ENCODE results near the gene LIPK.

DNA sequence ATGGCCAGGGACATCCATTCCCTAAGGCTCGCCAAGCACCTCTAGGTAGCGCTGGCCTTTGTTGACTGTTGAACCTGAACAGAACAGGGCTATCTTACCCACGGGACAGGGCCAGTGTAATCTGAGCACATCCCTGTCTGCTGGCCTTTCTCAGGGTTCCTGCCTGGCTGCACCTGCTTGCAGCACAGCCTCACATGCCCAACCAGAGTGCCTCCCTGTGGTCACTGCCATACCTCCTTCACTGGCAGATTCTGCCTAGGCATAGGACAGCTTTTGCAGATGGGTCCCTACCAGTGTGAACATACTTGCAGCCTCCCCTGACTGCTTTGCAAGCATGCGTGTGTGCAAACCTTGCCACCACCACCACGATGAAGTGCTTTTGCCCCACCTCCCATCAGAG, 38.0 kb downstream of the LIPK start:
- TF ChIP-seq, protein P1, sequence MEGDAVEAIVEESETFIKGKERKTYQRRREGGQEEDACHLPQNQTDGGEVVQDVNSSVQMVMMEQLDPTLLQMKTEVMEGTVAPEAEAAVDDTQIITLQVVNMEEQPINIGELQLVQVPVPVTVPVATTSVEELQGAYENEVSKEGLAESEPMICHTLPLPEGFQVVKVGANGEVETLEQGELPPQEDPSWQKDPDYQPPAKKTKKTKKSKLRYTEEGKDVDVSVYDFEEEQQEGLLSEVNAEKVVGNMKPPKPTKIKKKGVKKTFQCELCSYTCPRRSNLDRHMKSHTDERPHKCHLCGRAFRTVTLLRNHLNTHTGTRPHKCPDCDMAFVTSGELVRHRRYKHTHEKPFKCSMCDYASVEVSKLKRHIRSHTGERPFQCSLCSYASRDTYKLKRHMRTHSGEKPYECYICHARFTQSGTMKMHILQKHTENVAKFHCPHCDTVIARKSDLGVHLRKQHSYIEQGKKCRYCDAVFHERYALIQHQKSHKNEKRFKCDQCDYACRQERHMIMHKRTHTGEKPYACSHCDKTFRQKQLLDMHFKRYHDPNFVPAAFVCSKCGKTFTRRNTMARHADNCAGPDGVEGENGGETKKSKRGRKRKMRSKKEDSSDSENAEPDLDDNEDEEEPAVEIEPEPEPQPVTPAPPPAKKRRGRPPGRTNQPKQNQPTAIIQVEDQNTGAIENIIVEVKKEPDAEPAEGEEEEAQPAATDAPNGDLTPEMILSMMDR (IDR thresholded peaks at IDR 0.05; ENCODE audit: low read depth, low read length, poor library complexity, severe bottlenecking): no peak
- TF ChIP-seq EZH2phosphoT487 (IDR thresholded peaks at IDR 0.05; ENCODE audit: borderline replicate concordance, low read length): no peak

Measured in DOHH2 (cell line).